ENCODE data around the gene ELF5.

- no peak for TF ChIP-seq CTCF (conservative IDR thresholded peaks at IDR 0.05 in 1 of 2, IDR thresholded peaks at IDR 0.05 in 1 of 2; ENCODE audit: extremely low read depth in 1 of 2, insufficient read depth in 1 of 2, low read depth in 1 of 2, low read length in 2 of 2)
- no peak for TF ChIP-seq EZH2 (IDR thresholded peaks at IDR 0.05; ENCODE audit: borderline replicate concordance, low read length)
Measured at GRCh38 chr11:34513682-34514449, at the start of gene ELF5.
